HK-2 (cell line): ENCODE data around the gene RPUSD3.
A peak's percentile ranks its signal among the peaks of the same experiment; 100 is the strongest.

Experiments
- DNase-seq: peaks from one replicate; pipeline ENCODE4 v3.0.0-alpha.2; 2018; ENCODE audit not compliant: unreplicated experiment

RPUSD3 gene

GRCh38 chr3:9806688-9807589, 36.9 kb downstream of the RPUSD3 start:
- DNase-seq: no peak

GRCh38 chr3:9806137-9806536, 37.7 kb downstream of the RPUSD3 start:
- no peak for DNase-seq

- no peak for DNase-seq
Measured at GRCh38 chr3:9804996-9805395, 38.8 kb downstream of the RPUSD3 start.

- DNase-seq: no peak
Measured at GRCh38 chr3:9803494-9803893, 40.3 kb downstream of the RPUSD3 start.

- DNase-seq: no peak
Measured at GRCh38 chr3:9800529-9800928, 43.3 kb downstream of the RPUSD3 start.

GRCh38 chr3:9797196-9797945, 46.4 kb downstream of the RPUSD3 start:
- DNase-seq: no peak

GRCh38 chr3:9795207-9795606, 48.6 kb downstream of the RPUSD3 start:
- no peak for DNase-seq

GRCh38 chr3:9794400-9794799, 49.4 kb downstream of the RPUSD3 start:
- no peak for DNase-seq

GRCh38 chr3:9793161-9793781, 50.5 kb downstream of the RPUSD3 start:
- DNase-seq: peak; percentile 42

GRCh38 chr3:9792405-9793160, 51.2 kb downstream of the RPUSD3 start, which contains the start of the genes ARPC4 and TADA3:
Gene ARPC4, plus strand, starts transcription at chr3:9793082. Its CDS starts 40 bp downstream, at chr3:9793122.
Gene TADA3, minus strand, starts transcription at chr3:9792473. Its CDS starts 1,007 bp downstream, at chr3:9791466.
- peak; percentile 87 for DNase-seq

GRCh38 chr3:9791790-9792404, 51.9 kb downstream of the RPUSD3 start:
- no peak for DNase-seq

GRCh38 chr3:9791127-9791526, 52.7 kb downstream of the RPUSD3 start:
- DNase-seq: no peak
